Retinal pigment epithelial cell (primary cell): ENCODE measurements around the gene STIM1.

Source experiments
- DNase-seq: peaks from one replicate; pipeline ENCODE4 v3.0.0-alpha.2; 2010; ENCODE audit warnings: low read depth
- H3K4me3 ChIP-seq: 2 replicates; pipeline ENCODE4 v1.5.1; 2011; ENCODE audit warnings: mild to moderate bottlenecking, low read length, control low read depth, moderate library complexity
- CTCF ChIP-seq: conservative IDR thresholded peaks from 2 replicates; pipeline ENCODE4 v1.5.1; 2011; ENCODE audit warnings: low read depth, low read length, control low read depth, inconsistent platforms

Gene STIM1

GRCh38 chr11:3939211-3939610 is 83.7 kb downstream of the STIM1 start:
- DNase-seq = no peak
- TF ChIP-seq CTCF = no peak
- no peak overlapping the region for H3K4me3 ChIP-seq

- DNase-seq = no peak
- no peak overlapping the region for H3K4me3 ChIP-seq
- TF ChIP-seq CTCF = no peak
These were observed 84.3 kb downstream of the STIM1 start for GRCh38 chr11:3939651-3940190.

GRCh38 chr11:3942160-3942955 is 86.9 kb downstream of the STIM1 start:
- no peak overlapping the region for H3K4me3 ChIP-seq
- DNase-seq = no peak
- no peak for TF ChIP-seq CTCF

GRCh38 chr11:3942956-3943497 is 87.6 kb downstream of the STIM1 start:
- H3K4me3 ChIP-seq = no peak overlapping the region
- TF ChIP-seq CTCF = no peak
- no peak for DNase-seq

GRCh38 chr11:3944198-3944597 is 88.7 kb downstream of the STIM1 start:
- no peak for TF ChIP-seq CTCF
- DNase-seq = no peak
- no peak overlapping the region for H3K4me3 ChIP-seq

- no peak for TF ChIP-seq CTCF
- DNase-seq = no peak
- H3K4me3 ChIP-seq = no peak overlapping the region
These were observed 91.1 kb downstream of the STIM1 start for GRCh38 chr11:3946455-3947017.
